Gastrocnemius medialis (tissue), 4 donors: ENCODE measurements around the gene IKZF3.
"Not testable (repeated sequence)": the region's sequence is repeated elsewhere in the genome, so short reads cannot be mapped to it uniquely, and the experiment has no call there.

ENCODE experiments used
- CTCF ChIP-seq, 5 experiments: fragments of 450-650 bp in 3 of 5; fragments of 200-600 bp in 2 of 5; sonication (generic) in 2 of 5; IDR thresholded peaks in 4 of 5; conservative IDR thresholded peaks in 1 of 5; 1 replicate in 4 of 5; 2 replicates in 1 of 5; pipeline ENCODE4 v1.5.1; 2016 to 2019; ENCODE audit warnings: antibody characterized with exemption in 5 of 5, mild to moderate bottlenecking in 3 of 5, moderate library complexity in 3 of 5
- POLR2A ChIP-seq, 2 donors: fragments of 450-650 bp; IDR thresholded peaks; one replicate each; pipeline ENCODE4 v1.6.1; 2017; ENCODE audit warnings: antibody characterized with exemption in 2 of 2, mild to moderate bottlenecking in 2 of 2, moderate library complexity in 2 of 2

- not testable (repeated sequence) for TF ChIP-seq CTCF (IDR thresholded peaks at IDR 0.05 in 4 of 5, conservative IDR thresholded peaks at IDR 0.05 in 1 of 5); POLR2A (IDR thresholded peaks at IDR 0.05)
Observed at GRCh38 chr17:39902027-39902426, 37.9 kb upstream of the IKZF3 start.
